PC-3 (cell line): ENCODE results near the gene REEP6. TPM values are rescaled to one million over a fixed set of nuclear protein-coding genes. Genes with fewer than 3 reads are reported as not detected.

Source experiments
- ATAC-seq: fragments of 200-7000 bp; cut with Tn5 transposase; 2 replicates; pipeline ENCODE4 v1.9.1; 2020; ENCODE audit warnings: mild to moderate bottlenecking, moderate library complexity
- BruUV-seq: library from RNA; stranded (reverse); fragments of 400-500 nt; replicated peaks from 2 replicates; lab custom pipeline; 2021; lab: Mats Ljungman, UMichigan
- CTCF ChIA-PET: fragments of 300-600 bp; sonication (Branson Sonifier 250); formaldehyde crosslinking; loops from one replicate; lab custom pipeline; 2022; ENCODE audit warnings: antibody characterized with exemption; lab: Charles Lee
- POLR2A ChIA-PET: fragments of 300-600 bp; sonication (Branson Sonifier 250); formaldehyde crosslinking; loops from one replicate; lab custom pipeline; 2022; ENCODE audit warnings: antibody characterized with exemption; ENCODE audit not compliant: unreplicated experiment; lab: Charles Lee
- DNase-seq: peaks from one replicate; pipeline ENCODE4 v3.0.0-alpha.2; 2015
- H2AFZ ChIP-seq: fragments of 300-600 bp; sonication (generic); 2 replicates; pipeline ENCODE4 v1.6.0; 2016; ENCODE audit warnings: antibody characterized with exemption, low read length
- H3F3A ChIP-seq: fragments of 300-600 bp; sonication (generic); one replicate; pipeline ENCODE4 v1.6.0; 2017; ENCODE audit warnings: antibody characterized with exemption, low read length, control low read depth, mild to moderate bottlenecking; ENCODE audit not compliant: unreplicated experiment
- H3K27ac ChIP-seq: fragments of 300-600 bp; sonication (generic); 2 replicates; pipeline ENCODE4 v1.5.1; 2016; ENCODE audit warnings: mild to moderate bottlenecking, low read length
- H3K27me3 ChIP-seq: fragments of 300-600 bp; sonication (generic); 2 replicates; pipeline ENCODE4 v1.6.1; 2016; ENCODE audit warnings: low read length, mixed read lengths
- H3K36me3 ChIP-seq: fragments of 300-600 bp; sonication (generic); 2 replicates; pipeline ENCODE4 v1.6.1; 2016; ENCODE audit warnings: low read depth, mixed run types, low read length, mixed read lengths
- H3K4me1 ChIP-seq: fragments of 300-600 bp; sonication (generic); 2 replicates; pipeline ENCODE4 v1.5.1; 2016; ENCODE audit warnings: low read length; ENCODE audit not compliant: insufficient read depth
- H3K4me2 ChIP-seq: fragments of 300-600 bp; sonication (generic); 2 replicates; pipeline ENCODE4 v1.6.0; 2016; ENCODE audit warnings: low read length
- H3K4me3 ChIP-seq: fragments of 300-600 bp; sonication (generic); 2 replicates; pipeline ENCODE4 v1.5.1; 2016; ENCODE audit warnings: mild to moderate bottlenecking, low read length, mixed read lengths
- H3K79me2 ChIP-seq: fragments of 300-600 bp; sonication (generic); 2 replicates; pipeline ENCODE4 v1.6.1; 2017; ENCODE audit warnings: low read length, mixed read lengths
- H3K9ac ChIP-seq: fragments of 300-600 bp; sonication (generic); 2 replicates; pipeline ENCODE4 v1.6.0; 2016; ENCODE audit warnings: mild to moderate bottlenecking, low read length
- H3K9me2 ChIP-seq: fragments of 300-600 bp; sonication (generic); replicated peaks from 2 replicates; pipeline ENCODE4 v1.6.1; 2016; ENCODE audit warnings: mixed run types, low read length, mixed read lengths
- H3K9me3 ChIP-seq: fragments of 300-600 bp; sonication (generic); 2 replicates; pipeline ENCODE4 v1.6.1; 2016; ENCODE audit warnings: low read length, mixed read lengths
- H4K20me1 ChIP-seq: fragments of 300-600 bp; sonication (generic); 2 replicates; pipeline ENCODE4 v1.6.1; 2016; ENCODE audit warnings: low read length, mixed read lengths
- CTCF ChIP-seq: fragments of 300-600 bp; sonication (generic); conservative IDR thresholded peaks from 2 replicates; pipeline ENCODE4 v1.5.1; 2017; ENCODE audit warnings: antibody characterized with exemption, low read depth, mild to moderate bottlenecking, low read length
- EZH2 ChIP-seq: fragments of 300-600 bp; sonication (generic); IDR thresholded peaks from one replicate; pipeline ENCODE4 v1.6.1; 2017; ENCODE audit warnings: antibody characterized with exemption, mild to moderate bottlenecking, low read length; ENCODE audit not compliant: unreplicated experiment
- EZH2phosphoT487 ChIP-seq: fragments of 300-600 bp; sonication (generic); IDR thresholded peaks from 2 replicates; pipeline ENCODE4 v1.6.1; 2018; ENCODE audit warnings: mild to moderate bottlenecking, antibody characterized with exemption, low read length, borderline replicate concordance
- intact Hi-C: fragments of 100-400 bp; cut with micrococcal nuclease; formaldehyde crosslinking; loops from 2 replicates; pipeline ENCODE4 v1.9.0; 2023
- total RNA-seq: library from RNA; depleted of rRNA; stranded (reverse); fragments of >200 nt; gene quantifications from 2 replicates; pipeline ENCODE4 v1.2.3, GENCODE V29; 2014

REEP6 gene
- total RNA-seq, 1 experiment from 2014 or later: 27.2 TPM

GRCh38 chr19:1486720-1487575, 4.0 kb upstream of the REEP6 start:
- CTCF ChIA-PET: no interaction called here
- DNase-seq (no peak), ATAC-seq (no peak)
- no peak overlapping the region for H3K9ac ChIP-seq
- 0 out of 2 replicates have a peak, but pooled peaks cover 3% of the 10 kb centered on the region for H3K4me1 ChIP-seq
- H3K9me2 ChIP-seq: no peaks in the 10 kb centered on the region
- no peak for TF ChIP-seq EZH2phosphoT487
- no peak for TF ChIP-seq CTCF
- TF ChIP-seq EZH2: no peak
- intact Hi-C loops: no loop called here
- no peak overlapping the region for H3K4me2 ChIP-seq
- no peaks in the 10 kb centered on the region for H4K20me1 ChIP-seq
- no TSS peak for BruUV-seq
- no peak overlapping the region for H2AFZ ChIP-seq
- H3K79me2 ChIP-seq: 0 out of 2 replicates have a peak, but pooled peaks cover 2% of the 10 kb centered on the region
- no peaks in the 10 kb centered on the region for H3K9me3 ChIP-seq
- H3K36me3 ChIP-seq: no peaks in the 10 kb centered on the region
- no peak overlapping the region for H3K27ac ChIP-seq
- no peaks in the 10 kb centered on the region for H3F3A ChIP-seq
- no peaks in the 10 kb centered on the region for H3K27me3 ChIP-seq
- POLR2A ChIA-PET: no interaction called here
- H3K4me3 ChIP-seq: no peak overlapping the region

- TF ChIP-seq EZH2 (no peak), EZH2phosphoT487 (no peak), CTCF (no peak)
- POLR2A ChIA-PET: no interaction called here
- Histone ChIP-seq H3K36me3 (no peaks in the 10 kb centered on the region), H3K27ac (no peak overlapping the region), H3K9me2 (no peaks in the 10 kb centered on the region), H2AFZ (no peak overlapping the region), H4K20me1 (no peaks in the 10 kb centered on the region), H3K9me3 (no peaks in the 10 kb centered on the region), H3K4me1 (peaks cover 11% of the 10 kb centered on the region), H3K79me2 (0 out of 2 replicates have a peak, but pooled peaks cover 3% of the 10 kb centered on the region), H3F3A (no peaks in the 10 kb centered on the region), H3K4me2 (no peak overlapping the region), H3K9ac (no peak overlapping the region), H3K4me3 (no peak overlapping the region), H3K27me3 (no peaks in the 10 kb centered on the region)
- CTCF ChIA-PET: no interaction called here
- BruUV-seq: no TSS peak
- intact Hi-C loops: no loop called here
- DNase-seq: no peak
- ATAC-seq: no peak
Measured at GRCh38 chr19:1487576-1488281, 3.3 kb upstream of the REEP6 start.

GRCh38 chr19:1488282-1488601, 2.7 kb upstream of the REEP6 start:
- no peak for TF ChIP-seq CTCF
- TF ChIP-seq EZH2: no peak
- TF ChIP-seq EZH2phosphoT487: no peak
- no TSS peak for BruUV-seq

More at GRCh38 chr19:1488282-1488601, 2.7 kb upstream of the REEP6 start:
- intact Hi-C loops: no loop called here
- no peaks in the 10 kb centered on the region for H3K27me3 ChIP-seq
- 0 out of 2 replicates have a peak, but pooled peaks cover 3% of the 10 kb centered on the region for H3K79me2 ChIP-seq
- H3K9ac ChIP-seq: no peak overlapping the region
- ChIA-PET CTCF (no interaction called here), POLR2A (no interaction called here)
- peaks cover 12% of the 10 kb centered on the region for H3K4me1 ChIP-seq
- no peaks in the 10 kb centered on the region for H3K36me3 ChIP-seq
- H3K4me3 ChIP-seq: no peak overlapping the region
- DNase-seq: no peak
- H3K27ac ChIP-seq: no peak overlapping the region
- no peak overlapping the region for H2AFZ ChIP-seq
- ATAC-seq: no peak
- H4K20me1 ChIP-seq: no peaks in the 10 kb centered on the region
- no peaks in the 10 kb centered on the region for H3K9me3 ChIP-seq
- H3K4me2 ChIP-seq: no peak overlapping the region
- H3K9me2 ChIP-seq: no peaks in the 10 kb centered on the region
- H3F3A ChIP-seq: no peaks in the 10 kb centered on the region
